HG03097 (cell line): ENCODE measurements around the gene LAMB1.

ENCODE experiments used
- ATAC-seq: cut with Tn5 transposase; IDR thresholded peaks from one replicate; pipeline ENCODE4 v1.9.1; 2021; ENCODE audit not compliant: unreplicated experiment, low FRiP score

LAMB1 gene

DNA sequence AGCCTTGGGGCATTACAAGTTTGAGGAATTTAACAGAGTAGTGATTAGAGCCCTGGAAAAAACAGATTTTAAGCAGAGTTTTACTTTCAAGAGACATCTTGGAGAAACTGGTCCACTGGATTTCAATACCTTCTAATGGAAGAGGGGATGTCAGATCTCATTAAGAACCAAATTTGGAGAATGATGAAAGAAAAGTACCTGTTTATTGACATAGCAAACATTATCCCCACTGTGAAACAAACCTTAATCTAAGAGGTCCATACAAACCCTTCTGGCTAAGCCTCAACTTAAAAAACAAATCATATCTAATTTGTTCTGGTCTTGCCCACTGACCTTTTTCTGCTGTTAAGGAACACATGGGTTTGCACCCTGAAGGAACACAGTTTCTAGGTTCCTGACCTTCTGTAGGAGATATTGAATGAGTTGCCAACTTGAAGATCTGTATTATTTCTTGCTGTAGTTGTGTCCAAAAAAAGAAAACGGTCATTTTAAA lies 53.5 kb downstream of the LAMB1 start:
- ATAC-seq, result no peak

DNA sequence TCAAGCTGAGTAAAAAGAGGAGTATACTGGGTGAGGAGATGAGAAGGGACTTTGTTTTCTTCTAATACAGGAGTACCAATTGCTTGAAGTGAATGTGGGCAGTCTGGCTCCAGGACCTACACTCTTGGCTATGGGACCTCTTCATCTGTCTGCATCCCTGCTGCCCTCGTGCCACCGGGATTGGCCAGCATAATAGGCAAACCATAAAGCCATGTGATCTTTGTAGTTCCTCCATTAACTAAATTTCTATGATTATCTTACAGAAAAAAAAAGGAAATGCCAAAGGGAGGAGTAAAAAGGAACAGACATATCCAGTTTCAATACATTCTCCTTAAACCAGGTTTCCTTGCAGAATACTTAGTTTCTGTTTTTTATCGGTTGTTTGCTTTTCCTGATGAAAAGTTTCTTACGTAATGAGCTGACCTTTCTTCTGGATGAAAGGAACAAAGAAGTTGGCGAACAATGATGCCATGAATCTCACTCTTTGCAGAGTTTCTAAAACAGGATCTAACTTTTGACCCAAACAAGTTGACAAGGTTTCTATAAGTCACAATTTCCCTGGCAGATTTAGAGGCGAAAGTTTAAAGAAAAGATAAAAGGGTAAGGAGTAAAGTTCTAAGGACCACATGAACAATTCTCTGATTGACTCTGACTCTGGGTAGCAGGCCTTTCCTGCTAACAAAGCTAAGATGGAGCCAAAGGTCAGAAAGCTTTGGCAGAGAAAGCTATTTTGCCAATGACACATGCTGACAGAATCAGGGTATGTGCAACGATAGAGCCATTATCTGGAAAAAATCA lies 54.1 kb downstream of the LAMB1 start:
- ATAC-seq, result no peak

DNA sequence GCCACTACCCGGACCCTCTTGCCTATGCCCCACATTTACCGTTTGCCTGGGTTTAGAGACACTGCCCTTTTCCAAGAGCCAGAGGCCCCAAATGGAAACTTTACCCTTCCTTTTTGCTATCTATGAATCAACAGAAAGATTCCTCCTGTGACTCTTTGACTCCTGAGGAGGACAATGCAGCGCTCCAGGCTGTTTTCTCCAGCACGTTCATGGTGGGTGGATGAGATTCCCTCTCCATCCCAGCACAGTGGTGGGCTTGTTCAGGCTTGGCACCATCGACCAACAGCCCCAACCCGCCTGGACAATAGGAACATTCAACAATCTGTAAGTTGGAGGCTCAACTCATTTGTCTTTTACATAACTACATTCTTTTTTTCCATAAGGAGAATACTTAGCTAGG lies 56.1 kb downstream of the LAMB1 start:
- no peak for ATAC-seq

DNA sequence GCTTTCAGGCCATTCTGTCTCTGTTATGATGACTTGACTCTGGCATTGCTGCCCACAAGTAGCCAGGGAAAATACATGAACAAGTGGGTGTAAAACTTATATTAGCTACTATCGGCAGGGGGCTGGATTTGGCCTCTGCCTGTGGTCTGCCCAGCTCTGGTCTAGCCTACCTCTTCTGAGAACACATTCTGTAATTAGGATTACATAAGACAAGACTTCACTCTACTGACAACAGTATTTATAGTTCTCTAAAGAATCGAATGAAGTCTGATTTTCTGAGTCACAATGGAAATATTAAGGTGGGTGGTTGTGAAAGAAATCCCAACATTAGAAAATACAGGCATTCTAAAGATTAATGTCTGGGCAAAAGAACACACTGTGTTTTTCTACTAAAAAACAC lies 56.5 kb downstream of the LAMB1 start:
- ATAC-seq, result no peak

DNA sequence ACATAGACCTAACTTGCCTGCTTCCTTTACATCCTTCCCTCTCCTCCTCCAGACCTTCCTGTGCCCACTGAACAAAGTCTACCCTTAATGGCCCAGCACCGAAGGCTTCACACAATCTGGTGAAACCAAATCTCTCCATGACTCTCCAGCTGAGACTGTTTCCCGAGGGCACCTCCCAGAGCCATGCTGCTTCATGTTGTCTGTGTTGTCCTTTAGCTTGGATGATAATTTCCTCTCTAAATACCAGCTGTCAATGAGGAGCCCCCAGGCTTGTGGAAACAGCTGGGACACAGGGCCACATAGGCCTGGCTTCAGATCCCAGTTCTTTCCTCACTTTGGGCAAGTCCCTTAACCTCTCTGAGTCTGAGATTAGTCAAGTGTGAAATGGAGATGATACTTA lies 57.6 kb downstream of the LAMB1 start:
- ATAC-seq, result no peak

DNA sequence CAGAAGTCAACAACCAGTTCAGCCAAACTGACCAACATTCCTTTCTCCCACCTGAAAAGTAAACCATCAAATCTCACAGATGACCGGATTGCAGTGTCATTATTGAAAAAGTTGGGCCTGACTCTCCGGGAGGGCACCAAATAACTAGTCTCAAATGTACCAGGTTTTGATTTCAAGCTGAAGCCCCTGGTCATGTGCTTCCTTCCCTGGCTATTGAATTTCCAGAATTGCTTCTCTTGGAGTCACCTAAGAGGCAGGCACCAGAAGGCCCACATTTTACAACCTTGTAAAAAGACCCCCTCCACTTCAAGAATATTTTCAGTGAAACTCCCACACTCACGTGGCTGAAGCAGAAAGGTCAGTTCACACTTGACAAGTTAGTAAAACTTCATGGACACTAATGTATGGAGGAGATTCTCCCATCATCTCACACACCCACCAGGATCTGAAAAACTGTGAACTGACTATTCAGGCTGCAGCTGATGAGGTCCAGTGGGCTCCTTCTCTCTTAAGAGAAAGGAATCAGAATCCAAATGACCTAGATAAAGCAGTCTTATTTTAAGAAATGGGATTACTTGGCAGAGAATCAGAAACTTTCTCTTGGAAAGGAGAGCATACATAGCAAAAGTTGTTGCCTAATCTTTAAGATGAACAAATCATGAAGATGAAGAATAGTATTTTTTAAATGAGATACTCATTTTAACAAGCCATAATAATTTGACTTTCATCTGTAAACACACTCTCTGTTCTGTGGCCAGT lies 58.4 kb downstream of the LAMB1 start:
- ATAC-seq, result no peak

DNA sequence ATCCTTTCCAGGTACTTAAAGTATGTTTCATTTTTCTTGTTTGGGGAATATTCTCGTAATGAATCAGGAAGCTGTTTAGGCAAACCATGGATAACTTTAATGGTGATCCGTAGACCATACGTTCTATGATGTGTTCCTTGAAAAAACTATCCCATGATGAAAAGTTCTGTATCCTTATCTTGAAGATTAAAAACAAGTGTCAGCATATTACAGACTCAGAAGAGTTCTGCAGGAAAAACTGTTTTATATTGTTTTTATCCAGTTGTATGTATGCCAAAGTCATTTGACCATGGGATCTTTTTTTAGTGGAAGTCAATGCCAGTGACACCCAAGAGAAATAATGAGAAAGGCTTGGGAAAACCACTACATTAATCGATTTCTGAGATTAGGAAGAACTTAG lies 59.9 kb downstream of the LAMB1 start:
- no peak for ATAC-seq

DNA sequence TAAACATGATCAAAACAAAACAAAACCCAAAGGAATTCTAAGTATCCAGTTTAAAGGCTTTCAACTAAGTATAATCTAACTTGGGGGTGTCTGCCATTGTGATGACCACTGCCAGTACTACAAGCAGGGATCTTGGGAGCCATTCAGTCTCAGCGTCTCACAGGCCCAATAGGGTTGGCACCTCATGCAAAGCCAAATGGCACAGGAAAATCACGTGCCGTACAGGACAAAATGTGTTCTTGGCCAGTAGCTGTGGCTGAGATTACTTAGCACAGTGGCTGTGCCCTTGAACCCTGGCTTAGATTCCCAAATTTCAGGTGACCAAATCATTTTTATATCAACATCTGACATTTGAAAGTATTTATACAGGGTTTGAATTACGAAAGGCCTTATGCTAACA lies 62.0 kb downstream of the LAMB1 start:
- no peak for ATAC-seq

DNA sequence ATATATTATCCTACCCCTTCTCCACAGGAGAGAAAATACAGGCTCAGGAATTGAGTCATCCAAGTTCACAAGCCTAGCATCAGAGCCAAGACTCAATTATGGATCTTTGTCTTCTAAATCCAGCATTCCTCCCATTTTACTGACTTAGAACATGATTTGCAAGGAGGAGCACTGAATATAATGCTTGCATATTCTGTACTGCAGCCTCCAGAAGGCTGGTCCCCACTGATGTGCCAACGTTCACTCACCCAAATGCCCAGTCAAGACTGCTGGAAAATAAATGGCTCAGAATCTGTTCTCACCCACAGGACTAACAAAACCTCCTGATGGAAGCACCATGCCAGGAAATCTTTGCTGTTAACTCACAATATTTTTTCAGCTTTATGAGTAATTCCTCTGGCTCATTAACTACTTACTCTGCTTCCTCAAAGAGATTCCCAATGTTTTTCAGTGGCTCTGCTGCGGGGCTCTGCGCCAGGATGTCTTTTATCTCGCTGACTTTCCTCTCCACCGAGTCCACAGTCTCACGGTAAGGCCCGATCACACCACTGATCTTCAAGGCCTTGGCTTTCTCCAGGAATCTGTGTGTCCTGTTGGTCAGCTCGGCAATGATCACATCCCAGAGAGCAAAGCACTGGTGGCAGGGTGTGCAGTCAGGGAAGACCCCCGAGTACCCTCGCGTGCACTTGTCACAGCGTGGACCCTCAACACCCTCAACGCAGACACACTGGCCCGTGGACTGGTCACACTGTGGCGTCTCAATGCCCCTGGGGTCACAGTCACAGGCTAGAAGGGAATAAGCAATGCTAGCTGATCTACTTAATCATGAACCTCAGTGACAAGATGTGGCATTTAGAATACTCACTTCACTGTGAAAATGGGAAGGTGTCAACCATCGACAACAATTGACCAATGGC lies 63.1 kb downstream of the LAMB1 start:
- ATAC-seq, result no peak

DNA sequence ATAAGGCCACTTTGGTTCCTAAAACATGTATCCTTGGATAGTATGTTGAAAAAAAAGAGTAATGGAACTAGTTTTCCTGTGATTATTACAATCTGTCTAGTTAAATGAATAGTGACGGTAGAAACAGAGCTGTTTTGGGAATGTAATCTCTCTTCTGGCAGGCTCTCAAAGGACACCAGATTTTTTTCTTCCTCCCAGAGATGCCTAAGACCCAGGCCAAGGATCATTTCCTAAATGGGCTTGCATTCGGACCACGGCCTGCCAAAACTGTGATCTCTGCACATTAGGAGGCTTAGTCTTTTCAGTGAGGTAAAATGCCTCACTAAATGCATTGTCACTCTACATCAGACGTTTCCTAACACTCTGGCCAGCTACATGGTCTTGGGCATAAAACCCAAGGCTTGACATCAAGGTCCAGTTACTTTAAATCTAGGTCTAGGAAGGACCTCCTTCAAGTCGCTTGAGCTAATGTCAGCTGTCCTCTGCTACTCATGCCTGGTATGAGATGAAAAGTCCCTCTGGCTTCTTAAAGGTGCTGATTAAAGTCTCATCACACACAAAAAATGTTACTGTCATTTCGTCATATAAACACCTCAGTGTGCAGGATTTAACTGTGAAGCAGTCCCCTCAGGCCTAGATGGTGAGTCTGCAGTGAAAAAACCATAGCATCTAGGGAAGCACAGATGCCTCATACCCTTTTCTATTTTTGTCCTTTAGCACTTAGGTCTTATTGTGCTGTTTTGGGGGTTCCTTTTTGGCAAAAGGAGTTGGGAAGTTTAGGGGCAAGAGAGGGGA lies 64.3 kb downstream of the LAMB1 start:
- ATAC-seq, result no peak

DNA sequence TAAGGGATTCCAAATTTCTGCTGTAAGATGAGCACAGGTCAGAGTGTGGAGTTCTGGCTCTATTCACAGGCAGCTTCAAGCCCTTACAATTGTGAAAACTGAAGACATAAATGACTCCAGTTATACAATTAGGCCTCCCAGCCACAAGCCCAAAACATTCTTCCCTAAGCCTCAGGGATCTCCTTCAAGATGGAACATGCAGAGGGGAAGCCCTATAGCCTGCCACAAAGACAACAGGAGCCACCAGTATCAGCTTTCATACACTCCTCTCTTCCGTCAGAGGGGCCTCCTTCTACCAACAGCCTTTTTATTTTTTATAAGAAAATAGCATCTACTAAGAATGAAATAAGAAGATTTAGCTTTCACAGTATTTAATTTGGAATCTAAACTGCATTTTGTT lies 65.4 kb downstream of the LAMB1 start:
- no peak for ATAC-seq

DNA sequence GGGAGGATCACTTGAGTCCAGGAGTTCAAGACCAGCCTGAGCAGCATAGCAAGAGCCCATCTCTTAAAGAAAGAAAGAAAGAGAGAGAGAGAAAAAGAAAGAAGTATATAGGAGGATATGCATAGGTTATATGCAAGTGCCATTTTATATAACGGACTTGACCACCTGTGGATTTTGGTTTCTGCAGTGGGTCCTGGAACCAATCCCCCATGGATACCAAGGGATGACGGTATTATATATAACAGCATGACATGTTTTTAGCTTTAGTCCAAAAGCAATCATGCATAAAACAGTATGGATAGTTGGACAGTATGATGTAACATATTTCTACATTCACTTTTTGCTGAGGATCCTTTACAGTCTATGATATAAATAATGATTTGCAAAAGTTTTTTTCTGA lies 66.6 kb downstream of the LAMB1 start:
- ATAC-seq, result no peak

DNA sequence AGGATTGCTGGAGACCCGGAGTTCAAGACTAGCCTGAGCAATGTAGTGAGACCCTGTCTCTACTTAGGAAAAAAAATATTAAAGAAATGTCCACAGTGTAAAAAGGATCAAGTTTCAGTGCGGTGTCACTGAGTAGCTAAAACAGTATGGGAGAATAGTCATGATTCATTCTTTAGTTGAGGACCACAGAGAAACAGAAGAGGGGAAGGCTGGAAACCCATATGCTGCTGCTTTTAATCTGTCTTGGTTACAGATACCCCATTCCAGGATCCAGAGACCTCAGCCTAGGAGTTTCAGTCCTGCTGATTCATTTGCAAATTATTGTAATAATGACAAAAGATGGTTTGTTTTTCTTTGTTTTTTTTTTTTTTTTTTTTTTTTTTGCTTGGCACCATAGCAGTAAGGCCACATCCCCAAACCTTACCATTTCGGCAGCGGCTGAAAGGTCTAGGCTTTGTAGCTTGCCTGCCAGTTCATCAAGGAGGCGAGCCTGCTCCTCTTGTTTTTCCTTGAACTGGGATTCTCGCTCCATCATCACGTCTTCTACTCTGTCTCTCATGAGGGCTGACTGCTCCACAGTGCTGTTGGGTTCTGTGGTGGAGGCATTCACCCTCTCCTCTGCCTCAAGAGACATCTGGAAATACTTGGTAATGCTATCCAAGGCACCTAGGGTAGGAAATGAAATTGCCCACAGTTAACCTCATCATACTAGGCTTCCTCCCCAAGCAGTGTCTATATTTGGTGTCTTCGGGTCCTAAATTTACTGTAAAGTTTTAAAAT lies 67.8 kb downstream of the LAMB1 start:
- no peak for ATAC-seq

DNA sequence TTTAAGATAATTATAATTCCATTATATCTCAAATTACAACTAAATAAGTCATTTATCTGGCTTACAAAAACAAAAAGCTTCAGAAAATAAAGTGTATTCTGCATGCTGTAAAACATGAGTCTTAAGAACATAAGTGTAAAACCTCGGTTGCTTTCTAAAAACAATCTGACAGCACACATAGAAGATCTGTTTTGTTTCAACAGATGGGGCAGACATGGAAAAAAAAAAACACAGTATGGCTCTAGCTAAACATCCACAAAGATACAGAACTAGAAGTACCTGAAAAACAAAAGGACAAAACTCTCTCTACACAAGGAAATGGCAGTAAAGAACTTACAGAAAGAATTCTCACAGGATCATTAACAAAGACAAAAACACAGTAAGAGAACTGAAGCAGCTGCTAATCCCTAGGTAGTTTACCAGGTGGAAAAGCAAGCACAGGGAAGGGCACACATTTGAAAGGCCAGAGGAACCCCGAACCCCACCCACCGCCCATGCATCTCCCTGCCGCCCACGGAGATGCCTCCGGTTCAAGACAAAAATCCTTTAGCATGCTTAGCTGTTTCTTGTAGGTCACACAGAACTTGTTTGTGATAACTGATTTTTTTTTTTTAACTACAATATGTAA lies 69.5 kb downstream of the LAMB1 start:
- no peak for ATAC-seq

DNA sequence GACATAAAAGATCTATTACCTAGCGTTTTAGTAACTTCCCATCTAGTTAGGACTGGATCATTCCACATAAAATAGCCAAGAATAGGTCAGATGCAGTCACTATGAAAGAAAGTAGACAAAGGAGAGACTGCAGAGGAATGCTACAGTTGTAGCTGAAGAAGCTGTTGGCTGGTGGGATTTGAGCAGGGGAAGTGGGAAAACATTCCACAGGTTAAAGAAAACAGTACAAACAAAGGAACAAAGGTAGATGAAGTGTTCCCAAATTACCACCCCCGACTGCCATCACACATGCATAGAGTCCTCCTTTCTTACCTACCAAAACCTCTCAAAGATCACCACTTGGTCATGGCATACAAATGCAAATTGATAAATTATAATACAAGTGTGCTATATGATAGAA lies 70.2 kb downstream of the LAMB1 start:
- ATAC-seq, result no peak

DNA sequence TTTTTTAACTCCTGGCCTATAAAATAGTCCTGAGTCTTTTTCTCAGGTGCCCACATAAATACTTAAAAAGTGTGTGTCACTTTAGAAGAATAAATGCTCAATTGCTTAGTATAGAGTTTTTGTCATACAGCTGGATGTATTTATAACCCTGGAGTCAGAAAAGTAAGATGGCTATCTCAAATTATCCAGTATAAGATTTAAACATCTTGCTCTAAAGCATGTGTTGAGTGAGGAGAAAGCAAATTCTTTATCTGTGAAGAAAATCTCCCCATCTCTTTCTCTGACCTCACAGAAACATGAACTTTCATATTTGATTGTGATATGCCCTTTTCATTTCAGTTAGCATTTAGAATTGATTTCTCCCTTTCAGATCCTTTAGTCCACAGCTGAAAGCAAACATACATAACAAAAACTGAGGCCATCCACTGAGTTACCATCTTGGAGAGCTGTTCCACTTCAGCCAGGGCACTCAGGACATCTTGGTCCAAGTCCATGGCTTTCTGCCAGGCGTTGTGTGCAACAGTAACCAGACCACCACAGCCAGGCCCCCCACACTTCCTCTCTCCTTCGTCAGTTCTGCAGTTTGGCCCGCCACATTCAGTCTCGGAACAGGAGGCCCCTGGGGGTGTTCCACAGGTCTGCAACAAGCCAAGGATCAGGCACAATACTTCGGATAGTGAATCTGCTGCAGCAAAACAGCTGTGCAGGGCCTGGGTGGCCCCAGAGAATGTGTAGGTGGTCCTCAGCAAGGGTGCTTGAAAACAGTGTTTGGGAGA lies 71.0 kb downstream of the LAMB1 start:
- ATAC-seq, result no peak

DNA sequence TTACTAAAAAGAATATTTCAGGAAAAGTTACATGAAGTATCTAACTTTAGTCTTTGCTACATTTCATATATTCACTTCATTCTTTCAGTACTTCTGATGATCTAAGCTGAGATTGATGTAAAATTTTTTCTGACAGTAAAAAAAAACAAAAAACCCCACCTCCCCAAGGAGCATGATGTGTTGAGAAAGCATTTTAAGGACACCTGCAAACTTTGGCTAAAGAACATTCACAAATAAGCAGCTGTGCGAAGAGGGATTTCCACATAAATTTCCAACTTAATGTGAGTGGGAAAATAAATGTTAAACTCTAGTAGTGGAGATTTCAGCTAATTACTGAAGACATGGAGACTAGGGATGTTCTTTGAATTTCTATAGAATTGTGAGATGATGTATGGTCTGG lies 76.5 kb downstream of the LAMB1 start:
- ATAC-seq, result no peak

DNA sequence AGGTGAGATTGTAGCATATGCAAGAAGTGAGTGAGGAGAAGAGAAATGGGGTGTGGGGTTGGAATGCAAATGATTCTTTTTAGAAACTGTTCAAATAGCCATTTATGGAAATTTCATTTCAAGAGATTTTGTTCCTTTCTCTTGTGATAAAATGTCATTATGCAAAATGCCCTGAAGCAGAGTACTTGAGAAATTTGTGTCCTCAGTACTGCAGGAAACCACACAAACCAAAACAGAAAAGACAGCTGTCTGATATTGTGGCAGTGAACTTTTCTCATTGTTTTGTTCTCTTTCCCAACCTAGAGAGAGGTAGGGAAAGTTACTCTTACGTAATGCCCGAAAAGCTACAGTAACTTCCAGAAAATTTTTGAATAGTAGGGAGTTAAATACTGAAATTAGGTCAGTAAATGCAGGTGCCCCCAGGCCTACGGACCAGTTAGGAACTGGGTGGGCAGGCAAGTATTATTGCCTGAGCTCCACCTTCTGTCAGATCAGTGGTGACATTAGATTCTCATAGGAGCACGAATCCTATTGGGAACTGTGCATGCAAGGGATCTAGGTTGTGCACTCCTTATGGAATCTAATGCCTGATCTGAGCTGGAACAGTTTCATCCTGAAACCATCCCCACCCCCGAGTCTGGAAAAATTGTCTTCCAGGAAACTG lies 78.0 kb downstream of the LAMB1 start:
- ATAC-seq, result no peak
